PC-3 (cell line): ENCODE measurements around the gene LUM. TPM values are rescaled to one million over a fixed set of nuclear protein-coding genes. Genes with fewer than 3 reads are reported as not detected.

Experiments used
- ATAC-seq: fragments of 200-7000 bp; cut with Tn5 transposase; 2 replicates; pipeline ENCODE4 v1.9.1; 2020; ENCODE audit warnings: mild to moderate bottlenecking, moderate library complexity
- BruUV-seq: library from RNA; stranded (reverse); fragments of 400-500 nt; replicated peaks from 2 replicates; lab custom pipeline; 2021; lab: Mats Ljungman, UMichigan
- CTCF ChIA-PET: fragments of 300-600 bp; sonication (Branson Sonifier 250); formaldehyde crosslinking; loops from one replicate; lab custom pipeline; 2022; ENCODE audit warnings: antibody characterized with exemption; lab: Charles Lee
- POLR2A ChIA-PET: fragments of 300-600 bp; sonication (Branson Sonifier 250); formaldehyde crosslinking; loops from one replicate; lab custom pipeline; 2022; ENCODE audit warnings: antibody characterized with exemption; ENCODE audit not compliant: unreplicated experiment; lab: Charles Lee
- DNase-seq: peaks from one replicate; pipeline ENCODE4 v3.0.0-alpha.2; 2015
- H2AFZ ChIP-seq: fragments of 300-600 bp; sonication (generic); 2 replicates; pipeline ENCODE4 v1.6.0; 2016; ENCODE audit warnings: antibody characterized with exemption, low read length
- H3F3A ChIP-seq: fragments of 300-600 bp; sonication (generic); one replicate; pipeline ENCODE4 v1.6.0; 2017; ENCODE audit warnings: antibody characterized with exemption, low read length, control low read depth, mild to moderate bottlenecking; ENCODE audit not compliant: unreplicated experiment
- H3K27ac ChIP-seq: fragments of 300-600 bp; sonication (generic); 2 replicates; pipeline ENCODE4 v1.5.1; 2016; ENCODE audit warnings: mild to moderate bottlenecking, low read length
- H3K27me3 ChIP-seq: fragments of 300-600 bp; sonication (generic); 2 replicates; pipeline ENCODE4 v1.6.1; 2016; ENCODE audit warnings: low read length, mixed read lengths
- H3K36me3 ChIP-seq: fragments of 300-600 bp; sonication (generic); 2 replicates; pipeline ENCODE4 v1.6.1; 2016; ENCODE audit warnings: low read depth, mixed run types, low read length, mixed read lengths
- H3K4me1 ChIP-seq: fragments of 300-600 bp; sonication (generic); 2 replicates; pipeline ENCODE4 v1.5.1; 2016; ENCODE audit warnings: low read length; ENCODE audit not compliant: insufficient read depth
- H3K4me2 ChIP-seq: fragments of 300-600 bp; sonication (generic); 2 replicates; pipeline ENCODE4 v1.6.0; 2016; ENCODE audit warnings: low read length
- H3K4me3 ChIP-seq: fragments of 300-600 bp; sonication (generic); 2 replicates; pipeline ENCODE4 v1.5.1; 2016; ENCODE audit warnings: mild to moderate bottlenecking, low read length, mixed read lengths
- H3K79me2 ChIP-seq: fragments of 300-600 bp; sonication (generic); 2 replicates; pipeline ENCODE4 v1.6.1; 2017; ENCODE audit warnings: low read length, mixed read lengths
- H3K9ac ChIP-seq: fragments of 300-600 bp; sonication (generic); 2 replicates; pipeline ENCODE4 v1.6.0; 2016; ENCODE audit warnings: mild to moderate bottlenecking, low read length
- H3K9me2 ChIP-seq: fragments of 300-600 bp; sonication (generic); replicated peaks from 2 replicates; pipeline ENCODE4 v1.6.1; 2016; ENCODE audit warnings: mixed run types, low read length, mixed read lengths
- H3K9me3 ChIP-seq: fragments of 300-600 bp; sonication (generic); 2 replicates; pipeline ENCODE4 v1.6.1; 2016; ENCODE audit warnings: low read length, mixed read lengths
- H4K20me1 ChIP-seq: fragments of 300-600 bp; sonication (generic); 2 replicates; pipeline ENCODE4 v1.6.1; 2016; ENCODE audit warnings: low read length, mixed read lengths
- EZH2 ChIP-seq: fragments of 300-600 bp; sonication (generic); IDR thresholded peaks from one replicate; pipeline ENCODE4 v1.6.1; 2017; ENCODE audit warnings: antibody characterized with exemption, mild to moderate bottlenecking, low read length; ENCODE audit not compliant: unreplicated experiment
- EZH2phosphoT487 ChIP-seq: fragments of 300-600 bp; sonication (generic); IDR thresholded peaks from 2 replicates; pipeline ENCODE4 v1.6.1; 2018; ENCODE audit warnings: mild to moderate bottlenecking, antibody characterized with exemption, low read length, borderline replicate concordance
- intact Hi-C: fragments of 100-400 bp; cut with micrococcal nuclease; formaldehyde crosslinking; loops from 2 replicates; pipeline ENCODE4 v1.9.0; 2023
- total RNA-seq: library from RNA; depleted of rRNA; stranded (reverse); fragments of >200 nt; gene quantifications from 2 replicates; pipeline ENCODE4 v1.2.3, GENCODE V29; 2014
- TF ChIP-seq, protein P1 (sequence below): fragments of 300-600 bp; sonication (generic); conservative IDR thresholded peaks from 2 replicates; pipeline ENCODE4 v1.5.1; 2017; ENCODE audit warnings: antibody characterized with exemption, low read depth, mild to moderate bottlenecking, low read length

The LUM gene
- total RNA-seq, 1 experiment from 2014 or later: 0.15 TPM

DNA sequence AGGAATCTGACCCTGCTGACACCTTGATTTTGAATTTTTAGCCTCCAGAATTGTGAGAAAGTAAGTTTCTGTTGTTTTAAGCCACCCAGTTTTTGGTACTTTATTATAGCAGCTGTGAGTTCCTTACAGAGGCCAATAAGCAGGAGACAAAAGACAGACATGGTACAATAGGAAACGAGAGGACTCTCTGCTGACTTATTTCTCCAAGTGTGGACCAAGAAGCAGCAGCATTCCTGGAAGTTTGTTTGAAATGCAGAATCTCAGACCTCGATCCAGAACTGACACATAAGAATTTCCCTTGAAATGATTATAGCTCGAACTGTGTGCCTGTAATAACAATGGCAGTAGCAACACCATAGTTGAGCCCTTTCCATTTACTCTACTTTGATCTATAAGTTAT is 31.9 kb upstream of the LUM start:
- ChIA-PET CTCF (no interaction called here), POLR2A (no interaction called here)
- no peak overlapping the region for H3K4me2 ChIP-seq
- intact Hi-C loops: no loop called here
- no peak overlapping the region for H2AFZ ChIP-seq
- peaks cover 20% of the 10 kb centered on the region for H3K4me1 ChIP-seq
- no TSS peak for BruUV-seq
- no peaks in the 10 kb centered on the region for H3K79me2 ChIP-seq
- no peaks in the 10 kb centered on the region for H3K9me3 ChIP-seq
- no peak for DNase-seq
- TF ChIP-seq, protein P1, sequence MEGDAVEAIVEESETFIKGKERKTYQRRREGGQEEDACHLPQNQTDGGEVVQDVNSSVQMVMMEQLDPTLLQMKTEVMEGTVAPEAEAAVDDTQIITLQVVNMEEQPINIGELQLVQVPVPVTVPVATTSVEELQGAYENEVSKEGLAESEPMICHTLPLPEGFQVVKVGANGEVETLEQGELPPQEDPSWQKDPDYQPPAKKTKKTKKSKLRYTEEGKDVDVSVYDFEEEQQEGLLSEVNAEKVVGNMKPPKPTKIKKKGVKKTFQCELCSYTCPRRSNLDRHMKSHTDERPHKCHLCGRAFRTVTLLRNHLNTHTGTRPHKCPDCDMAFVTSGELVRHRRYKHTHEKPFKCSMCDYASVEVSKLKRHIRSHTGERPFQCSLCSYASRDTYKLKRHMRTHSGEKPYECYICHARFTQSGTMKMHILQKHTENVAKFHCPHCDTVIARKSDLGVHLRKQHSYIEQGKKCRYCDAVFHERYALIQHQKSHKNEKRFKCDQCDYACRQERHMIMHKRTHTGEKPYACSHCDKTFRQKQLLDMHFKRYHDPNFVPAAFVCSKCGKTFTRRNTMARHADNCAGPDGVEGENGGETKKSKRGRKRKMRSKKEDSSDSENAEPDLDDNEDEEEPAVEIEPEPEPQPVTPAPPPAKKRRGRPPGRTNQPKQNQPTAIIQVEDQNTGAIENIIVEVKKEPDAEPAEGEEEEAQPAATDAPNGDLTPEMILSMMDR: no peak
- TF ChIP-seq EZH2phosphoT487: no peak
- no peak for TF ChIP-seq EZH2
- no peaks in the 10 kb centered on the region for H3K27me3 ChIP-seq
- H3K27ac ChIP-seq: no peak overlapping the region
- no peaks in the 10 kb centered on the region for H3K36me3 ChIP-seq
- H3K4me3 ChIP-seq: no peak overlapping the region
- ATAC-seq: no peak
- H3K9me2 ChIP-seq: no peaks in the 10 kb centered on the region
- H3F3A ChIP-seq: no peaks in the 10 kb centered on the region
- H3K9ac ChIP-seq: no peak overlapping the region
- H4K20me1 ChIP-seq: no peaks in the 10 kb centered on the region

DNA sequence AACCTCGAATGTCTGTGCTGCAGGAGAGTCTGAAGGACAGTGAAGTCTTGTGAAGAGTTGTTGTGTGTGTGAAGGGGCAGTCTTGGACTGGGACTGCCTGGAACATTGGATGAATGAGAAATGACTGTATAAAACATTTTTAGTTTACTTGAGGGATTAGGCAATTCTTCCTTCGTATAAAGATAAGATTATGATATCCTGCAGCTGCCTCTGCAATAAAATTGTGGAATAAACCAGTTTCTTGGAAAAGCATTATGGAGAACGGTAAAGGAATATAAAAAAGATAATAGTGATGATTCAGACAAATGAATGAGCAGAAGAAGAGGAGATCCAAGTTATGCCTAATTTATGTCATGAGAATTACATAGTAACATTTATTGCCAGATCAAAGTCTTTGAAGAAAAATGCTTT is 30.9 kb upstream of the LUM start:
- no peaks in the 10 kb centered on the region for H3K27me3 ChIP-seq
- no peak overlapping the region for H2AFZ ChIP-seq
- H3K27ac ChIP-seq: no peak overlapping the region
- H3K9me3 ChIP-seq: no peaks in the 10 kb centered on the region
- no TSS peak for BruUV-seq
- no peak for ATAC-seq
- POLR2A ChIA-PET: no interaction called here
- no peak overlapping the region for H3K4me2 ChIP-seq
- H3K36me3 ChIP-seq: no peaks in the 10 kb centered on the region
- no peaks in the 10 kb centered on the region for H3F3A ChIP-seq
- no peak overlapping the region for H3K4me3 ChIP-seq
- H3K9me2 ChIP-seq: no peaks in the 10 kb centered on the region
- CTCF ChIA-PET: no interaction called here
- TF ChIP-seq EZH2phosphoT487 (no peak), EZH2 (no peak)
- TF ChIP-seq, protein P1: no peak
- intact Hi-C loops: no loop called here
- no peaks in the 10 kb centered on the region for H4K20me1 ChIP-seq
- no peaks in the 10 kb centered on the region for H3K79me2 ChIP-seq
- no peak overlapping the region for H3K9ac ChIP-seq
- no peak for DNase-seq
- H3K4me1 ChIP-seq: peaks cover 20% of the 10 kb centered on the region

DNA sequence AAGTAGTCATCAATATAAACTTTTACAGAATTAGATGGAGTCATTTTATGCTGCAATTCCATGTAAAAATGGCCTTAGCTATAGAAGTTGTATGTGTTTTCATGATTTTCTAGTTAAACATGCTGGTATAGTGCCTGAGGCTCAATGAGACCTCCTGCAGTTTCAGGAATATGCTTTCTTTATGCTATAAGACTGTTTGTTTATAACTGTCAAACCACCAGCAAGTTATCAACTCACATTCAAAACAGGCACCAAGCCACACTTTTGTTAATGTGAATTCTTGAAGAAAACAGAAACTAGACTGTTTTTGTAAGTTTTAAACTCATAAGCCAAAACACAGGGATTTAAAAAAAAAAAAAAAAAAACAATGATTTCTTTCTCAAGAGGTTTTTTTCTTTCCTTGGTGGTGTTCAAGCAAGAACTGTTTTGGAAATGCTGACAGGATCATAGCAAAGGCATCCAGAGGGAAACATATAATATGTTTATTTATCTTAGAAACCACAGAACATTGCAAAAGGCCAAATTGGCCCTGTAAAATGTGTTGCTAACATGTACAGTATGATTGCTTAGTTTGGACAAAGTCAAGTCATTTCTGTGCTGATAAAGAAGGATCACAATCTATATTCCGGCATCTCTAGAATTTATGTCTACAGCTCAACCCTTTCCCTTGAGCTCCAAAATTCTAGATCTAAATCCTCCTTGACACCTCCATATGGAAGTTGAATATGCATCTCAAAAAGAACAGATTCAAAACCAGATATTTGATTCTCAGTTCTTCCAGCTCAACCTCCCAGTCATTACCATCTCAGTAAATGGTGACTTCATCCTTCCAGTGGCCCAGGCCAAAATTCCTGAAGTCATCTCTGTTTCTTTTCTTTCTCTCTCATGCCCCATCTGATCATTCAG is 29.0 kb upstream of the LUM start:
- Histone ChIP-seq H3K4me3 (no peak overlapping the region), H3K9me3 (no peaks in the 10 kb centered on the region), H2AFZ (no peak overlapping the region), H3K79me2 (no peaks in the 10 kb centered on the region), H3K36me3 (no peaks in the 10 kb centered on the region), H4K20me1 (no peaks in the 10 kb centered on the region), H3K27ac (no peak overlapping the region), H3K4me1 (peaks cover 20% of the 10 kb centered on the region), H3K27me3 (no peaks in the 10 kb centered on the region), H3K4me2 (no peak overlapping the region), H3K9me2 (no peaks in the 10 kb centered on the region), H3F3A (no peaks in the 10 kb centered on the region), H3K9ac (no peak overlapping the region)
- intact Hi-C loops: no loop called here
- peak; percentile 72 for ATAC-seq
- ChIA-PET POLR2A (no interaction called here), CTCF (no interaction called here)
- TF ChIP-seq EZH2 (no peak), EZH2phosphoT487 (no peak)
- TF ChIP-seq, protein P1: no peak
- BruUV-seq: no TSS peak
- DNase-seq: peak; percentile 58
